RWPE2 (cell line): Measurements from ENCODE around the gene HTR4.
"Not testable (repeated sequence)": the region's sequence is repeated elsewhere in the genome, so short reads cannot be mapped to it uniquely, and the experiment has no call there.

Source experiments
- ATAC-seq: fragments of 200-7000 bp; cut with Tn5 transposase; 3 replicates; pipeline ENCODE4 v1.9.1; 2021; ENCODE audit warnings: low read depth
- DNase-seq: peaks from one replicate; pipeline ENCODE4 v3.0.0-alpha.2; 2020; ENCODE audit warnings: low spot score
- H3K27ac ChIP-seq: fragments of 450-650 bp; 2 replicates; pipeline ENCODE4 v1.5.1; 2017; ENCODE audit warnings: mild to moderate bottlenecking; ENCODE audit not compliant: poor library complexity, severe bottlenecking
- H3K27me3 ChIP-seq: fragments of 250-450 bp; sonication (Bioruptor Pico); 2 replicates; pipeline ENCODE4 v1.5.1; 2021; ENCODE audit warnings: mild to moderate bottlenecking, moderate library complexity; ENCODE audit not compliant: insufficient read depth, poor library complexity, severe bottlenecking
- H3K36me3 ChIP-seq: fragments of 250-450 bp; sonication (Bioruptor Pico); 2 replicates; pipeline ENCODE4 v1.5.1; 2020; ENCODE audit warnings: low read depth, mild to moderate bottlenecking, moderate library complexity
- H3K4me1 ChIP-seq: fragments of 250-450 bp; sonication (Bioruptor Pico); 2 replicates; pipeline ENCODE4 v1.5.1; 2021; ENCODE audit warnings: mild to moderate bottlenecking, moderate library complexity; ENCODE audit not compliant: insufficient read depth, poor library complexity, severe bottlenecking
- H3K4me3 ChIP-seq: fragments of 250-450 bp; sonication (Bioruptor Pico); 2 replicates; pipeline ENCODE4 v1.5.1; 2021; ENCODE audit warnings: mild to moderate bottlenecking, moderate library complexity; ENCODE audit not compliant: severe bottlenecking
- H3K9me3 ChIP-seq: fragments of 250-450 bp; sonication (Bioruptor Pico); 2 replicates; pipeline ENCODE4 v1.5.1; 2021; ENCODE audit warnings: mild to moderate bottlenecking, moderate library complexity; ENCODE audit not compliant: severe bottlenecking
- CTCF ChIP-seq: fragments of 450-650 bp; IDR thresholded peaks from one replicate; pipeline ENCODE4 v1.5.1; 2017; ENCODE audit warnings: mild to moderate bottlenecking, moderate library complexity; ENCODE audit not compliant: poor library complexity, severe bottlenecking

HTR4 gene

GRCh38 chr5:148540647-148541046 lies 113.7 kb downstream of the HTR4 start:
- peak; percentile 35; the same call in 1 of the 3 replicates for ATAC-seq
- H3K27ac ChIP-seq, result no peak overlapping the region
- DNase-seq, result no peak

GRCh38 chr5:148539851-148540250 lies 114.5 kb downstream of the HTR4 start:
- Histone ChIP-seq H3K27me3 (no peaks in the 10 kb centered on the region), H3K9me3 (no peaks in the 10 kb centered on the region), H3K4me1 (no peaks in the 10 kb centered on the region), H3K36me3 (no peaks in the 10 kb centered on the region), H3K4me3 (no peak overlapping the region), H3K27ac (no peak overlapping the region)
- DNase-seq (no peak), ATAC-seq (no peak)
- TF ChIP-seq CTCF, result no peak

More at GRCh38 chr5:148540647-148541046, 113.7 kb downstream of the HTR4 start:
- no peak for TF ChIP-seq CTCF
- Histone ChIP-seq H3K27me3 (no peaks in the 10 kb centered on the region), H3K36me3 (no peaks in the 10 kb centered on the region), H3K9me3 (no peaks in the 10 kb centered on the region), H3K4me1 (no peaks in the 10 kb centered on the region), H3K4me3 (no peak overlapping the region)

- DNase-seq (no peak), ATAC-seq (no peak)
- Histone ChIP-seq H3K27ac (no peak overlapping the region), H3K4me1 (no peaks in the 10 kb centered on the region), H3K4me3 (no peak overlapping the region), H3K9me3 (no peaks in the 10 kb centered on the region), H3K36me3 (no peaks in the 10 kb centered on the region), H3K27me3 (no peaks in the 10 kb centered on the region)
- no peak for TF ChIP-seq CTCF
Measured at GRCh38 chr5:148535190-148535589, 119.1 kb downstream of the HTR4 start.

GRCh38 chr5:148532969-148533670 lies 121.2 kb downstream of the HTR4 start:
- no peak for TF ChIP-seq CTCF
- Histone ChIP-seq H3K36me3 (no peaks in the 10 kb centered on the region), H3K27ac (no peak overlapping the region), H3K4me3 (no peak overlapping the region), H3K4me1 (no peaks in the 10 kb centered on the region), H3K27me3 (no peaks in the 10 kb centered on the region), H3K9me3 (no peaks in the 10 kb centered on the region)
- DNase-seq (no peak), ATAC-seq (no peak)

- H3K4me3 ChIP-seq, DNase-seq, ATAC-seq, H3K36me3 ChIP-seq, H3K4me1 ChIP-seq, H3K27me3 ChIP-seq, H3K27ac ChIP-seq, H3K9me3 ChIP-seq: not testable (repeated sequence)
Measured at GRCh38 chr5:148529450-148529849, 124.9 kb downstream of the HTR4 start.
